GM18526 (cell line): ENCODE results near the gene GNL1.

Experiments
- POLR2A ChIP-seq: IDR thresholded peaks from 3 replicates; pipeline ENCODE4 v1.6.1; 2011; ENCODE audit not compliant: insufficient read length; ENCODE audit errors: extremely low read depth

The GNL1 gene

GRCh38 chr6:30508890-30509736 lies 47.2 kb downstream of the GNL1 start:
- TF ChIP-seq POLR2A = no peak

GRCh38 chr6:30507849-30508827 lies 48.2 kb downstream of the GNL1 start:
- peak; percentile 18 for TF ChIP-seq POLR2A

- TF ChIP-seq POLR2A = no peak
These were observed 55.6 kb downstream of the GNL1 start for GRCh38 chr6:30500421-30501355.

DNA sequence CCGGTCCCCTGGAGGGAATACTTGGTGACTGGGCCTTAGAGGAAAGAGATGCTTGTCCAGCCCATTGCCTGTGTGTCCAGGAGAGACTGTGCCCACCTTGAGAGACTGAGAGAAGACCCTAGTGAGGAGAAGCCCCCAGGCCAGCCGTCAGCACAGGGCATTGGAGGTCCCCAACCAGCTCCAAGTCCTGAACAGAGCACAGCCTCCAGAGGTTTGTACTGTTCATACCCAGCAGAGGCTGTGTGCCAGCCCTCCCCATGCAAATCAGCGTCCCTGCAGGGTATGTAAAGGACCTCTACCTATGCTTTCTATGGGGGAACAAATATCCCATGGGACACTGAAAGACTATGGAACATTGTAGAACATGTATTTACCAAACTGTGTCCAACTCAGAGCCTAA lies 58.6 kb downstream of the GNL1 start:
- no peak for TF ChIP-seq POLR2A

- no peak for TF ChIP-seq POLR2A
These were observed 60.3 kb downstream of the GNL1 start for GRCh38 chr6:30495993-30496392.

DNA sequence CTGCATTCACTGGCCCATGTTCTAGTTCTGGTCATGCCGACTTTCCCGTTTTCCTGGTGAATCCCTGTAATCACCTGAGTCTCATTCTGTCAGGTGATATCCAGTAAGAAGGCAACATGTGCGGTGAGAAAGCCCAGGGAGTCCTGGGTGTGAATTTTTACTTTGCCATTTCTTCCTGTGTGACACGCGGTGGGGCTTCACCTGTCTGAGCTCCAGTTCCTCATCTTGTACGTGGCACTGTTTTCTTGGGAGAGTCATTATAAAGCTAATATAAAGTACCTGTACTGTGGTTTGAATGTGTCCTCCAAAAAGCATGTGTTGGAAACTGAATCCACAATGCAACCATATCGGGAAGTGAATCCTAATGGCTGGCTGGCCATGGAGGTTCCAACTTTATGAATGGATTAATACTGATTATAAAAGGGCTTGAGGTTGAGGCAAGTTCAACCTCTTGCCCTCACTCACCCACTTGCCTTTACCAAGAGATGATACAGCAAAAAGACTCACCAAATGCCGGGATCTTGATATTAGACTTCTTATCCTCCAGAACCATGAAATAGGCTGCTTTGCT lies 61.9 kb downstream of the GNL1 start:
- no peak for TF ChIP-seq POLR2A

GRCh38 chr6:30493643-30494250 lies 62.5 kb downstream of the GNL1 start:
- TF ChIP-seq POLR2A = peak; percentile 72

GRCh38 chr6:30491991-30492952 lies 64.0 kb downstream of the GNL1 start:
- no peak for TF ChIP-seq POLR2A
